HG03354 (cell line): Measurements from ENCODE around the gene PFDN1.
"Not testable (repeated sequence)": the region's sequence is repeated elsewhere in the genome, so short reads cannot be mapped to it uniquely, and the experiment has no call there.

Experiments used
- ATAC-seq: cut with Tn5 transposase; IDR thresholded peaks from one replicate; pipeline ENCODE4 v1.9.1; 2021; ENCODE audit warnings: mild to moderate bottlenecking; ENCODE audit not compliant: unreplicated experiment, poor library complexity, severe bottlenecking

PFDN1 gene

GRCh38 chr5:140221697-140222223, 81.1 kb downstream of the PFDN1 start:
- no peak for ATAC-seq

DNA sequence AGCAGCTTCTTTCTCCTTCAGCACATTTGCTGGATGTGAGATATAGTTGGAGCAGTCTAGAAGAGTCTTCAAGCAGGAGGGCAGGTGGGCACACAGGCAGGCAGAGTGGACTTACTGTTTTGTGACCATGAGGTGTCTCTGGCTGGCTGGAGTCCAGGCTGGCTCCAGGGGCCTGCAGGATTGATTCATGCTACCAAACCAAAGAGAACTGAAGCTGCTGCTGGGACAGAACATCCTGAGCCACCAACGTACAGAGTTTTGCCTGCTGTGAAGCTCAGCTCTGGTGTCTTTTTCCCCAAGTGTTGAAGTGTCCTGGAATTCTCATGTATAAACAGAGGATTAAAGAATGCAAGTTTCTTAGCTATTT, 82.2 kb downstream of the PFDN1 start:
- ATAC-seq = no peak

- ATAC-seq = peak; percentile 68
Measured at GRCh38 chr5:140220032-140220697, 82.7 kb downstream of the PFDN1 start.

GRCh38 chr5:140219068-140219991, 83.6 kb downstream of the PFDN1 start:
- peak; percentile 46 for ATAC-seq

- no peak for ATAC-seq
Measured at GRCh38 chr5:140217299-140218026, 85.4 kb downstream of the PFDN1 start.

DNA sequence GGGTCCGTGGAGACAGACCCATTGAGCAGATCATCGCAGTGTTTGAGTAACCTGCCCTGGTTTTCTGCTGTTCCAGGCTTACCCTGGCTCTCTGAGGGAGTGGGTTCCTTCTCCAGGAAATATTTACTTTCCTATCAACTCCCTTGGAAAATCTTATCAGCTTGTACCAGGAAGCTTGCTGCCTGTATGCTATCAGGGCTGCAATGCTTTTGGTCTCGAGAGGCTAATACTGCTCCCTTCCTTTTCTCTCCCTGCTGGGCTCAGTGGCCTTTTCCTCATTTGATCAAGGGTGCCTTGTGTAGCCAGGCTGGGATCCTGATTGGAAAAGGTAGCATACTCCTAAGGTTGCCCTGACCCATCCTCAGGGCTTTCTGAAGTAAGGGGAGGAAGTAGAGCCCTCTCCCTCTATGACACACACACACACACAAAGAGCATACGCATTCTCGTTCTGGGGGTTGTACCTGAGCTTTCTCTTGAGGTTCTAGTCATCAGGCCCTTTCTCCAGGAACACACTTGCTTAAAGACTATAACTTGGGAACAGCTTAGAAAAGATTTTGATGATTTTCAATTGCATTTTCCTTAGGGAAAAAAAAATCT, 86.3 kb downstream of the PFDN1 start:
- no peak for ATAC-seq

DNA sequence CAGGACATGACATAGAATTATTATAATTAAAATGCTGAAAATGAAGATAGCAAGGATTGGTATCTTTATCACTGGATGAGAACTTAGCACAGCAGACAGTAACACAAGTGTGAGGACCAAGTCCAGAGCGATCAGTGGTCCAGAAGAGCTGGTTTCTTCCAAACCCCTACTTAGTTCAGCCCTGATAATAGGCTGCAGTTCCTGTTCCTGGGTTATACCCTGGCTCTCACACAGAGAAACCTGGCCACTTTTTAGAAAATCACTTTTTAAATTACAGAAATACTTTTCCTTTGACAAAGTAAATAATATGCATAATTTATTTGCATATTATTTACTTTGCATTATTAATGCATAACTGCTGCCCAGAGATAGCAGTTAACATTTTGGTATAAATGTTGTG, 87.6 kb downstream of the PFDN1 start:
- ATAC-seq = no peak

DNA sequence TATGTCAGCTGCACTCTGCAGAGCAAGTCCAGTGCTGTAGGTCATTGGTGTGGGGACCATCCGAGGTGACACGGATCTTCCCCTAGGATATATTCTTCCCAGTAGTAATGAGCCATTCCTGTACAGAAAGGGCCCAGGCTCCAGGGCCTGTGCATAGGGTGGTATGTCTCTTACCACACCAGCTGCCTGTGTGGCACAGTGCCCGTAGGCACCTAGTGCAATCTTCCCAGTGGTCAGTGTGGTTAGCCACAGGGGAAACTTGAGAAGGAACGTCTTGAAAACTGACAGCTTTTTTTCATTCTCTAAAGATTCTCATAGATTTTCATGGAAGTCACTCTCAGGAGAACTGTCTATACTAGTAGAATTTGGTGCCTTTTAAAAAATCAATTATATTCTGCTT, 88.1 kb downstream of the PFDN1 start:
- no peak for ATAC-seq

DNA sequence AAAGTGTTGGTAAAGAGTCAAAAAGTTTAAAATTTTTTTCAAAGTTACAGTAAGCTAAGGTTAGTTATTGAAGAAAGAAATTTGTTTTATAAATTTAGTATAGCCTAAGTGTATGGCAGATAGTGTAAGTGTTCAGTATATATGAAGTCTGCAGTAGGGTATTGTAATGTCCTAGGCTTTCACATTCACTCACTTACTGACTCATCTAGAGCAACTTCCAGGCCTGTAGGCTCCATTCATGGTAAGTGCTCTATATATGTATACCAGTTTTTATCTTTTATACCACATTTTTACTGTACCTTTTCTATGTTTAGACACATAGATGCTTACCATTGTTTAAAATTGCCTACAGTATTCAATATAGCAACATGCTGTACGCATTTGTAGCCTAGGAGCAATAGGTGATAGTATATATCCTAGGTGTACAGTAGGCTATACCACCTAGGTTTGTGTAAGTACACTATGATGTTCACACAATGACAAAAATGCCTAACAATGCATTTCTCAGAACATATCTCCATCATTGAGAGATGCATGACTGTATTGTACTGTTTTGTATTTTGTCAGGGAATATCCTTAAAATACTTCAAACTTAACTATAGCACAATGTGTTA, 89.4 kb downstream of the PFDN1 start:
- ATAC-seq = peak; percentile 55

- no peak for ATAC-seq
Measured at GRCh38 chr5:140208065-140208464, 94.8 kb downstream of the PFDN1 start.

DNA sequence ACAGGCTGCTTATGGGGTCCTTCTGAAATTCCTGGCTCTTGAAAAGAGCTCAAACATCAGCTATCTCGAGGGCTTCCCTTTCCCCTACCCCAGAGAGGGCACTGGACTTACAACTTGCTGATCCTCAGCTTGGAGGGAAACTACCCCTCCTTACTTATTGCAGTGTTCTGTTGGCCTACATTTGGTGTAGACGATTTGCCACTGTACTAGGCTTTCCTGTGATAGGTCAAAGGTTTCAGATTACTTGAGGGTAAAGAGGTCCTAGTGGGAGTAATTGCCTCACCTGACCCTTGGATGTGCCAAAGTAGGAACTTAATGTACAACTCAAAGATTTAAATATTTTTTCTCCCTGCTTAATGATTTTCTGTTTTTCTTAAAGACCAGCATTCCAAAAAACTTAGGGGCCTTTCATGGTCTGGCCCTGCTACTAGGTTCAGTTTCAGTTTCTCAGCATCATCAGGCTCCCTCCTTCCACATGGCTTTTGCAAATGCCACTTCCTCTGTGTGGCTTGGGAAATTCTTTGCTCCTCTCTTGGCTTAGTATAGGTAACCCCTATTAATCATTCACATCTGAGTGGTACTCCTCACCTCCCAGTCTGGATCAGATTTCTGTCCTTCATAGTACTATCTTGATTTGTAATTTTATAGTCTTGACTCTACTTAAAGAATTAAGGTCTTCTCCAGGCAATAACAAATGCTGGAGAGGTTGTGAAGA, 95.5 kb downstream of the PFDN1 start:
- ATAC-seq = peak; percentile 70

DNA sequence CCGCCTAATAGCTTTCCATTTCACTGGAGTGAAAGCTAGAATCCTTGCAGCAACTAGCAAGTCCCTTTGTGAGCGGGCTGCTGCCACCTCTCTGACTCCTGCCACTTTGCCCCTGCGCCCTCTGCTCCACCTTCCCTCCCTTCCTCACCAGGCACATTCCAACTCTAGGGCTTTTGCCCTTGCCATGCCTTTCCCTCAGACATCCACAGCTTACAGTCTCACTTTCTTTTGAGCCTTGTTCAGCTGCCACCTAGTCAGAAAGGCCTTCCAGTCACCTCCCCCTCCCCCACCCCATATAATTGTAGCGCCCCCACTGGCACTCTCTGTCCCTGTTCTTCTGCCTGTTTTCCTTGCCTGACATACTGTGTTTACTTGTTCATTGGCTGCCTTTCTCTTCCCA, 96.9 kb downstream of the PFDN1 start:
- ATAC-seq = no peak

GRCh38 chr5:140205216-140205615, 97.7 kb downstream of the PFDN1 start:
- ATAC-seq = no peak

GRCh38 chr5:140202610-140203009, 100.3 kb downstream of the PFDN1 start:
- ATAC-seq = no peak

DNA sequence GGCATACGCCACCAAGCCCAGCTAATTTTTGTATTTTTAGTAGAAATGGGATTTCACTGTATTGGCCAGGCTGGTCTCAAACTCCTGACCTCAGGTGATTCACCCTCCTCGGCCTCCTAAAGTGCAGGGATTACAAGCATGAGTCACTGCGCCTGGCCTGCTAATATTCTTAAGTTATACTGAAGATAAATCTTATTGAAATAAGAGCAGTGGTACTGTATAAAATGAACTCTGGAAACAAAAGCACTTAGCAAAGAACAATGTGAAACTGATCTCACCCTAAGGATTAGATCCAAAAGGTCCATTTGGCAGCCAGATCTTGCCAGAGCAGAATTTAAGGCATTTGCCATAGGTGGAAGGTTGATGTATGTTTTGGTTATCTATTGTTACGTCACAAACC, 100.8 kb downstream of the PFDN1 start:
- ATAC-seq = no peak

DNA sequence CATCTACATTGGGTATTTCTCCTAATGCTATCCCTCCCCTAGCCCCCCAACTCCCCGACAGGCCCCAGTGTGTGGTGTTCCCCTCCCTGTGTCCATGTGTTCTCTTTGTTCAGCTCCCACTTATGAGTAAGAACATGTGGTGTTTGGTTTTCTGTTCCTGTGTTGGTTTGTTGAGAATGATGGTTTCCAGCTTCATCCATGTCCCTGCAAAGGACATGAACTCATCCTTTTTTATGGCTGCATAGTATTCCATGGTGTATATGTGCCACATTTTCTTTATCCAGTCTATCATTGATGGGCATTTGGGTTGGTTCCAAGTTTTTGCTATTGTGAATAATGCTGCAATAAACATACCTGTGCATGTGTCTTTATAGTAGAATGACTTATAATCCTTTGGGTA, 104.0 kb downstream of the PFDN1 start:
- ATAC-seq = not testable (repeated sequence)

GRCh38 chr5:140197023-140197422, 105.9 kb downstream of the PFDN1 start:
- no peak for ATAC-seq

- ATAC-seq = no peak
Measured at GRCh38 chr5:140196115-140196814, 106.6 kb downstream of the PFDN1 start.
